GM12878 (cell line): Measurements from ENCODE around the gene UBE3D. TPM values are rescaled to one million over a fixed set of nuclear protein-coding genes. Genes with fewer than 3 reads are reported as not detected.

Experiments used
- ATAC-seq: fragments of 200-7000 bp; cut with Tn5 transposase; 3 replicates; pipeline ENCODE4 v1.9.1; 2020; ENCODE audit warnings: mild to moderate bottlenecking, moderate library complexity
- BruUV-seq: library from RNA; stranded (reverse); fragments of 400-500 nt; replicated peaks from 2 replicates; lab custom pipeline; 2021; lab: Mats Ljungman, UMichigan
- CTCF ChIA-PET: fragments of 300-600 bp; sonication (Branson Sonifier 250); formaldehyde crosslinking; extraction: SDS; loops from one replicate; lab custom pipeline; 2021; ENCODE audit warnings: inconsistent platforms; lab: Yijun Ruan, JAX
- POLR2A ChIA-PET: fragments of 350-600 bp; formaldehyde crosslinking; extraction: SDS; loops from one replicate; lab custom pipeline; 2021; ENCODE audit warnings: inconsistent platforms; lab: Charles Lee
- RAD21 ChIA-PET: fragments of 300-600 bp; sonication (Branson Sonifier 250); formaldehyde crosslinking; loops from one replicate; lab custom pipeline; 2023; ENCODE audit warnings: antibody characterized with exemption; ENCODE audit not compliant: unreplicated experiment; lab: Charles Lee
- SMC1A ChIA-PET: fragments of 300-600 bp; sonication (Branson Sonifier 250); formaldehyde crosslinking; loops from one replicate; lab custom pipeline; 2023; ENCODE audit not compliant: unreplicated experiment, uncharacterized antibody; lab: Charles Lee
- DNase-seq: peaks from one replicate; pipeline ENCODE4 v3.0.0-alpha.2; 2011; ENCODE audit warnings: low read depth, low spot score
- FAIRE-seq: peaks from 3 replicates; lab custom pipeline; 2011; peaks lifted over from hg19 to GRCh38; lab: Jason Lieb, UNC
- H2AFZ ChIP-seq: 2 replicates; pipeline ENCODE4 v1.6.0; 2011; ENCODE audit warnings: low read depth, low read length, control low read depth; ENCODE audit not compliant: control insufficient read depth
- H3K27ac ChIP-seq: 2 replicates; pipeline ENCODE4 v1.5.1; 2011; ENCODE audit warnings: control low read depth; ENCODE audit not compliant: control insufficient read depth, insufficient read depth
- H3K27me3 ChIP-seq, 2 experiments: replicated peaks in 1 of 2; 2 replicates each; pipeline versions ENCODE4 v1.6.0 to v1.6.1; 2011; ENCODE audit warnings: low read length in 1 of 2; ENCODE audit not compliant: control insufficient read depth in 2 of 2, insufficient read depth in 2 of 2
- H3K36me3 ChIP-seq, 2 experiments: 2 replicates each; pipeline ENCODE4 v1.5.1; 2011; ENCODE audit warnings: low read length in 1 of 2; ENCODE audit not compliant: control insufficient read depth in 2 of 2, insufficient read depth in 2 of 2
- H3K4me1 ChIP-seq: 2 replicates; pipeline ENCODE4 v1.6.1; 2011; ENCODE audit warnings: mild to moderate bottlenecking, low read length, moderate library complexity, mixed read lengths; ENCODE audit not compliant: control insufficient read depth, insufficient read depth
- H3K4me2 ChIP-seq: 2 replicates; pipeline ENCODE4 v1.6.0; 2011; ENCODE audit warnings: control low read depth; ENCODE audit not compliant: control insufficient read depth, insufficient read depth
- H3K4me3 ChIP-seq: fragments of 200-600 bp; sonication (generic); 2 replicates; pipeline ENCODE4 v1.5.1; 2016
- H3K79me2 ChIP-seq: 2 replicates; pipeline ENCODE4 v1.6.0; 2011; ENCODE audit warnings: low read length; ENCODE audit not compliant: control insufficient read depth, insufficient read depth
- H3K9ac ChIP-seq: 2 replicates; pipeline ENCODE4 v1.8.0; 2011; ENCODE audit warnings: low read length, control low read depth, mixed read lengths; ENCODE audit not compliant: control insufficient read depth, insufficient read depth
- H3K9me3 ChIP-seq: replicated peaks from 3 replicates; pipeline ENCODE4 v1.5.1; 2011; ENCODE audit warnings: mild to moderate bottlenecking, low read length; ENCODE audit not compliant: control insufficient read depth, insufficient read depth
- H4K20me1 ChIP-seq: 2 replicates; pipeline ENCODE4 v1.6.0; 2011; ENCODE audit not compliant: control insufficient read depth, insufficient read depth
- BACH1 ChIP-seq: fragments of 450-650 bp; IDR thresholded peaks from 2 replicates; pipeline ENCODE4 v1.6.1; 2017; ENCODE audit warnings: mild to moderate bottlenecking, borderline replicate concordance
- CHD4 ChIP-seq: fragments of 200-600 bp; sonication (generic); IDR thresholded peaks from 2 replicates; pipeline ENCODE4 v1.6.1; 2016; ENCODE audit warnings: mild to moderate bottlenecking
- CTCF ChIP-seq, 3 experiments: IDR thresholded peaks in 2 of 3; conservative IDR thresholded peaks in 1 of 3; 2 replicates each; pipeline ENCODE4 v1.5.1; 2011; ENCODE audit warnings: low read depth in 3 of 3, low read length in 3 of 3, mild to moderate bottlenecking in 3 of 3, control low read depth in 2 of 3, moderate library complexity in 2 of 3, inconsistent platforms in 1 of 3, mixed read lengths in 1 of 3; ENCODE audit not compliant: control insufficient read depth in 2 of 3, insufficient read depth in 1 of 3; ENCODE audit errors: extremely low read depth in 1 of 3
- HDAC2 ChIP-seq: fragments of 200-600 bp; sonication (generic); IDR thresholded peaks from 2 replicates; pipeline ENCODE4 v1.6.1; 2017
- JUNB ChIP-seq: IDR thresholded peaks from 2 replicates; pipeline ENCODE4 v1.6.1; 2016; ENCODE audit warnings: antibody characterized with exemption, mild to moderate bottlenecking
- KAT2A ChIP-seq: conservative IDR thresholded peaks from 2 replicates; pipeline ENCODE4 v1.6.1; 2011; ENCODE audit warnings: low read depth, low read length; ENCODE audit not compliant: control insufficient read depth
- MYC ChIP-seq: IDR thresholded peaks from 2 replicates; pipeline ENCODE4 v1.6.1; 2011; ENCODE audit warnings: mild to moderate bottlenecking, low read length, moderate library complexity, inconsistent platforms; ENCODE audit not compliant: insufficient read depth, insufficient replicate concordance, insufficient read length, severe bottlenecking
- NR2C2 ChIP-seq: IDR thresholded peaks from 2 replicates; pipeline ENCODE4 v1.6.1; 2011; ENCODE audit warnings: borderline replicate concordance, low read depth; ENCODE audit not compliant: control insufficient read depth, insufficient read length
- POLR2AphosphoS2 ChIP-seq: IDR thresholded peaks from 2 replicates; pipeline ENCODE4 v1.6.1; 2011; ENCODE audit warnings: low read depth, mild to moderate bottlenecking, low read length, improper control_type of control experiment, moderate library complexity
- POLR2AphosphoS5 ChIP-seq: IDR thresholded peaks from 2 replicates; pipeline ENCODE4 v1.6.1; 2011; ENCODE audit warnings: mild to moderate bottlenecking, low read length, inconsistent platforms
- POU2F2 ChIP-seq: IDR thresholded peaks from 3 replicates; pipeline ENCODE4 v1.6.1; 2011; ENCODE audit warnings: low read depth, mild to moderate bottlenecking, low read length, borderline replicate concordance
- RAD51 ChIP-seq: fragments of 450-650 bp; IDR thresholded peaks from 2 replicates; pipeline ENCODE4 v1.6.1; 2016; ENCODE audit warnings: moderate library complexity, mild to moderate bottlenecking, inconsistent platforms
- SIN3A ChIP-seq: IDR thresholded peaks from 2 replicates; pipeline ENCODE4 v1.6.1; 2012; ENCODE audit warnings: low read depth, low read length, improper control_type of control experiment
- SREBF2 ChIP-seq: IDR thresholded peaks from 2 replicates; pipeline ENCODE4 v1.6.1; 2012; ENCODE audit warnings: mild to moderate bottlenecking, low read length
- TCF7 ChIP-seq: IDR thresholded peaks from 2 replicates; pipeline ENCODE4 v1.6.1; 2014; ENCODE audit warnings: antibody characterized with exemption, borderline replicate concordance
- YBX1 ChIP-seq: fragments of 450-650 bp; IDR thresholded peaks from 2 replicates; pipeline ENCODE4 v1.6.1; 2016; ENCODE audit warnings: antibody characterized with exemption
- ZNF384 ChIP-seq: IDR thresholded peaks from 2 replicates; pipeline ENCODE4 v1.6.1; 2012; ENCODE audit warnings: low read depth, mild to moderate bottlenecking, low read length, improper control_type of control experiment, borderline replicate concordance
- WGBS: methylation state at CpG from one replicate; pipeline ENCODE4 v1.1.6; 2016; ENCODE audit warnings: low lambda C conversion rate; ENCODE audit not compliant: insufficient replicate concordance, insufficient coverage; ENCODE audit errors: missing lambda C conversion rate; 5-methylcytosine and 5-hydroxymethylcytosine counted together
- in situ Hi-C: fragments of 300-500 bp; cut with MboI; formaldehyde crosslinking; loops from 9 replicates; pipeline ENCODE4 v1.14.3; 2018; ENCODE audit warnings: mixed read lengths
- intact Hi-C: fragments of 100-400 bp; cut with micrococcal nuclease; formaldehyde crosslinking; loops from one replicate; pipeline ENCODE4 v1.14.2; 2022; ENCODE audit not compliant: unreplicated experiment
- polyA plus RNA-seq, 11 experiments: library from polyadenylated mRNA; depleted of rRNA in 4 of 11; unstranded in 6 of 11; stranded (reverse) in 5 of 11; fragments of >200 nt; fragmentation: Nextera tagmentation in 4 of 11; fragmentation: Illumina TruSeq in 1 of 11; extraction: Ambion mirVana in 4 of 11; extraction: Trizol in 1 of 11; gene quantifications; 1 replicate in 1 of 11; 2 replicates in 10 of 11; pipeline versions ENCODE4 v1.2.1 to v1.2.3, GENCODE V29; 2011 to 2016; ENCODE audit warnings: inconsistent platforms in 2 of 11, missing spikeins in 2 of 11, low read depth in 1 of 11
- total RNA-seq, 4 experiments: library from RNA; depleted of rRNA in 3 of 4; stranded (reverse); fragments of >200 nt in 3 of 4; fragmentation: Illumina TruSeq in 1 of 4; extraction: Trizol in 1 of 4; gene quantifications; 2 replicates each; pipeline versions ENCODE4 v1.2.1 to v1.2.3, GENCODE V29; 2013 to 2021
- TF ChIP-seq, protein P1 (sequence below): IDR thresholded peaks from 2 replicates; pipeline ENCODE4 v1.6.1; 2012; ENCODE audit warnings: low read length, inconsistent platforms

UBE3D gene
- total and polyA plus RNA-seq, 10 of the 15 experiments (the other 5 are each of a cell fraction or from before 2014, with no cell fraction given), result 4.3 to 9.0 (median 7.5) TPM

DNA sequence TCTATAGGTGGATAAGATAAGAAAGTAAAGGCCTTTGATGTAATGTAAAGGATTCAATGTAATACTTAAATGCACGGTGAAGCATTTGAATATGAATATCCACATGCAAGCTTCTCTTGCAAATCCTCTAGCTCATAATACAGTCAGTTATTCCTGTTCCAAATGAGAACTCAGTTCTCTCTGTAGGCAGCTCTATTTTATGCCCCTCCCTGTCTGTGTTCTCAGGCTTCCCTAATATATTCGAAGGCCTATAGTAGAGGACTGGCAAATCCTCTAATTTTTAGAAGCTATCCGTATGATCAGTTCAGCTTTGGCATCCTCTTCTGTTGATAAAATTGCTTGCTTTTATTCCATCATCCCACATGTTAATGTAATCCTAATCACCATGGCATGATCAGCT lies 200.2 kb downstream of the UBE3D start:
- FAIRE-seq, result no peak
- Histone ChIP-seq H3K36me3 (no peaks in the 10 kb centered on the region), H3K4me1 (no peaks in the 10 kb centered on the region), H3K4me2 (no peak overlapping the region), H3K4me3 (no peak overlapping the region), H2AFZ (no peak overlapping the region), H3K27ac (no peak overlapping the region), H3K9me3 (no peaks in the 10 kb centered on the region), H3K27me3 (no peaks in the 10 kb centered on the region), H4K20me1 (no peaks in the 10 kb centered on the region), H3K9ac (no peak overlapping the region), H3K79me2 (no peaks in the 10 kb centered on the region)
- in situ Hi-C loops (no loop called here), intact Hi-C loops (no loop called here)
- WGBS, result 38% methylated on average over 3 of the region's 3 CpGs
- TF ChIP-seq YBX1 (no peak), POLR2AphosphoS2 (no peak), BACH1 (no peak), JUNB (no peak), SREBF2 (no peak), POLR2AphosphoS5 (no peak), MYC (no peak), KAT2A (no peak), HDAC2 (no peak), ZNF384 (no peak), CTCF (IDR thresholded peaks at IDR 0.05 in 2 of 3, conservative IDR thresholded peaks at IDR 0.05 in 1 of 3; ENCODE audit: control insufficient read depth in 2 of 3, extremely low read depth in 1 of 3, insufficient read depth in 1 of 3, low read depth in 3 of 3, low read length in 3 of 3) (no peak), CHD4 (no peak), POU2F2 (no peak), TCF7 (no peak), RAD51 (no peak), SIN3A (no peak), NR2C2 (no peak)
- TF ChIP-seq, protein P1, sequence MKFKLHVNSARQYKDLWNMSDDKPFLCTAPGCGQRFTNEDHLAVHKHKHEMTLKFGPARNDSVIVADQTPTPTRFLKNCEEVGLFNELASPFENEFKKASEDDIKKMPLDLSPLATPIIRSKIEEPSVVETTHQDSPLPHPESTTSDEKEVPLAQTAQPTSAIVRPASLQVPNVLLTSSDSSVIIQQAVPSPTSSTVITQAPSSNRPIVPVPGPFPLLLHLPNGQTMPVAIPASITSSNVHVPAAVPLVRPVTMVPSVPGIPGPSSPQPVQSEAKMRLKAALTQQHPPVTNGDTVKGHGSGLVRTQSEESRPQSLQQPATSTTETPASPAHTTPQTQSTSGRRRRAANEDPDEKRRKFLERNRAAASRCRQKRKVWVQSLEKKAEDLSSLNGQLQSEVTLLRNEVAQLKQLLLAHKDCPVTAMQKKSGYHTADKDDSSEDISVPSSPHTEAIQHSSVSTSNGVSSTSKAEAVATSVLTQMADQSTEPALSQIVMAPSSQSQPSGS, result no peak
- ATAC-seq, result no peak
- DNase-seq, result no peak
- ChIA-PET CTCF (no interaction called here), SMC1A (no interaction called here), POLR2A (no interaction called here), RAD21 (no interaction called here)
- BruUV-seq, result no TSS peak
